GM11168 (cell line): ENCODE data around the gene MYT1.

ENCODE experiments used
- in situ Hi-C: fragments of 300-500 bp; cut with MboI; formaldehyde crosslinking; loops from one replicate; pipeline ENCODE4 v1.12.0; 2022; ENCODE audit warnings: low sequenced_read_pairs; ENCODE audit not compliant: unreplicated experiment

The MYT1 gene

GRCh38 chr20:64139199-64140060 is 24.8 kb upstream of the MYT1 start:
- in situ Hi-C loops = no loop called here

- in situ Hi-C loops = no loop called here
These were observed 24.0 kb upstream of the MYT1 start for GRCh38 chr20:64140061-64140931.

- in situ Hi-C loops = no loop called here
These were observed 23.3 kb upstream of the MYT1 start for GRCh38 chr20:64140956-64141355.

- in situ Hi-C loops = no loop called here
These were observed 21.7 kb upstream of the MYT1 start for GRCh38 chr20:64142590-64142989.

GRCh38 chr20:64143018-64143801 is 21.0 kb upstream of the MYT1 start:
- in situ Hi-C loops = no loop called here

GRCh38 chr20:64144144-64144912 is 19.9 kb upstream of the MYT1 start:
- in situ Hi-C loops = no loop called here

- in situ Hi-C loops = no loop called here
These were observed 18.6 kb upstream of the MYT1 start for GRCh38 chr20:64145458-64146300.

- in situ Hi-C loops = no loop called here
These were observed 17.8 kb upstream of the MYT1 start for GRCh38 chr20:64146301-64146935.

GRCh38 chr20:64146936-64147477 is 17.2 kb upstream of the MYT1 start:
- in situ Hi-C loops = no loop called here

GRCh38 chr20:64148581-64148980 is 15.7 kb upstream of the MYT1 start:
- in situ Hi-C loops = no loop called here

- in situ Hi-C loops = no loop called here
These were observed 15.1 kb upstream of the MYT1 start for GRCh38 chr20:64149141-64149540.

- in situ Hi-C loops = no loop called here
These were observed 14.3 kb upstream of the MYT1 start for GRCh38 chr20:64149809-64150560.

GRCh38 chr20:64150756-64151632 is 13.3 kb upstream of the MYT1 start:
- in situ Hi-C loops = no loop called here

GRCh38 chr20:64151633-64152530 is 12.4 kb upstream of the MYT1 start:
- in situ Hi-C loops = no loop called here

- in situ Hi-C loops = no loop called here
These were observed 11.3 kb upstream of the MYT1 start for GRCh38 chr20:64152906-64153305.

GRCh38 chr20:64153410-64153809 is 10.8 kb upstream of the MYT1 start:
- in situ Hi-C loops = no loop called here
